ENCODE measurements around the gene GRM2.

- TF ChIP-seq CTCF (IDR thresholded peaks at IDR 0.05) (no peak), POLR2A (IDR thresholded peaks at IDR 0.05) (no peak), EP300 (IDR thresholded peaks at IDR 0.05) (no peak)
Observed at GRCh38 chr3:51696954-51697353, 9.9 kb upstream of the GRM2 start.

Data from tibial nerve (tissue), 4 donors.